Measurements from ENCODE around the gene UTS2R.

Gene UTS2R

GRCh38 chr17:82390015-82390859, 18.7 kb downstream of the UTS2R start:
- no peak for DNase-seq

- no peak for DNase-seq
These were observed 19.4 kb downstream of the UTS2R start for GRCh38 chr17:82390860-82391435.

GRCh38 chr17:82391496-82392066, 20.0 kb downstream of the UTS2R start:
- DNase-seq = no peak

- no peak for DNase-seq
These were observed 20.8 kb downstream of the UTS2R start for GRCh38 chr17:82392209-82392920.

- DNase-seq = no peak
These were observed 21.4 kb downstream of the UTS2R start for GRCh38 chr17:82392941-82393340.

GRCh38 chr17:82394278-82394677, 22.7 kb downstream of the UTS2R start:
- DNase-seq = no peak

GRCh38 chr17:82396601-82397435, 25.3 kb downstream of the UTS2R start:
- no peak for DNase-seq

- DNase-seq = no peak
These were observed 26.1 kb downstream of the UTS2R start for GRCh38 chr17:82397449-82398335.

- DNase-seq = no peak
These were observed 27.5 kb downstream of the UTS2R start for GRCh38 chr17:82399041-82399441.

GRCh38 chr17:82399601-82400101, 28.1 kb downstream of the UTS2R start:
- DNase-seq = no peak

GRCh38 chr17:82400206-82400605, 28.6 kb downstream of the UTS2R start:
- DNase-seq = no peak

GRCh38 chr17:82400830-82401229, 29.3 kb downstream of the UTS2R start:
- peak; percentile 37 for DNase-seq

- DNase-seq = no peak
These were observed 31.3 kb downstream of the UTS2R start for GRCh38 chr17:82402865-82403264.

GRCh38 chr17:82403662-82404660, 32.4 kb downstream of the UTS2R start:
- DNase-seq = no peak

GRCh38 chr17:82405051-82405450, 33.5 kb downstream of the UTS2R start:
- no peak for DNase-seq

GRCh38 chr17:82406131-82406671, 34.6 kb downstream of the UTS2R start:
- no peak for DNase-seq

- DNase-seq = no peak
These were observed 35.7 kb downstream of the UTS2R start for GRCh38 chr17:82407255-82407654.

- no peak for DNase-seq
These were observed 36.8 kb downstream of the UTS2R start for GRCh38 chr17:82408288-82408937.

GRCh38 chr17:82408938-82409318, 37.4 kb downstream of the UTS2R start:
- no peak for DNase-seq
